ENCODE results near the gene PLPP4. TPM values are rescaled to one million over a fixed set of nuclear protein-coding genes. Genes with fewer than 3 reads are reported as not detected.

PLPP4 gene
- total and polyA plus RNA-seq, 2 donors (not counting 3 experiments of a cell fraction or from before 2014, with no cell fraction given) = 15.5 to 36.4 TPM

GRCh38 chr10:120453319-120453718 lies 3.7 kb upstream of the PLPP4 start:
- dilution Hi-C loops (cut with MboI; ENCODE audit: extremely low pct_ligation_motif_present, low sequenced_read_pairs) (no loop called here), intact Hi-C loops (cut with micrococcal nuclease) (no loop called here)
- CTCF ChIA-PET = interaction anchor here (1.3 to 1.5 kb wide), 2 partner anchors 11 to 30 kb away, joined by 8 to 10 read pairs; no protein-coding TSS in a partner anchor
- DNase-seq (ENCODE audit: low read depth, low spot score) (no peak), FAIRE-seq (no peak)
- BruUV-seq (replicated peaks) = no TSS peak
- no peaks in the 10 kb centered on the region for H3K9me1 ChIP-seq (replicated peaks; ENCODE audit: control insufficient read depth, extremely low read depth, insufficient read depth, low read length)
- H3K4me1 ChIP-seq (ENCODE audit: control insufficient read depth, extremely low read depth, insufficient read depth, low read length) = peaks cover 10% of the 10 kb centered on the region
- no peak overlapping the region for H2AFZ ChIP-seq (ENCODE audit: low read depth, low read length)
- POLR2A ChIA-PET = no interaction called here
- no peaks in the 10 kb centered on the region for H4K20me1 ChIP-seq (replicated peaks; ENCODE audit: control insufficient read depth, extremely low read depth, insufficient read depth, low read length)
- H3K4me3 ChIP-seq (replicated peaks in 1 of 3; ENCODE audit: insufficient read depth in 1 of 3, low read depth in 1 of 3, low read length in 3 of 3) = no peak overlapping the region
- no peaks in the 10 kb centered on the region for H3K9me3 ChIP-seq (replicated peaks; ENCODE audit: control insufficient read depth, insufficient read depth, low read length)
- H3K27me3 ChIP-seq (ENCODE audit: control insufficient read depth in 2 of 2, insufficient read depth in 2 of 2, low read length in 2 of 2) = peaks cover 0 to 3% of the 10 kb centered on the region in 2 experiments
- H3K27ac ChIP-seq (ENCODE audit: insufficient read depth, low read depth, low read length) = no peak overlapping the region
- peaks cover 8% of the 10 kb centered on the region for H3K79me2 ChIP-seq (ENCODE audit: control insufficient read depth, insufficient read depth, low read length)
- H3K4me2 ChIP-seq (ENCODE audit: insufficient read depth, low read length) = no peak overlapping the region
- no peaks in the 10 kb centered on the region for H3K36me3 ChIP-seq (ENCODE audit: control insufficient read depth in 2 of 2, extremely low read depth in 1 of 2, insufficient read depth in 2 of 2, low read length in 2 of 2)
- no peak for TF ChIP-seq POLR2A (IDR thresholded peaks at IDR 0.05; ENCODE audit: low read depth, low read length)
- no peak for TF ChIP-seq MYC (IDR thresholded peaks at IDR 0.05; ENCODE audit: low read depth, low read length)
- TF ChIP-seq FOS (IDR thresholded peaks at IDR 0.05; ENCODE audit: borderline replicate concordance, insufficient read depth, low read length) = no peak
- no peak for TF ChIP-seq MAX (IDR thresholded peaks at IDR 0.05; ENCODE audit: insufficient read depth, insufficient read length)
- TF ChIP-seq GATA2 (IDR thresholded peaks at IDR 0.05; ENCODE audit: insufficient read depth, insufficient read length, low read depth, low read length) = no peak
- TF ChIP-seq EZH2 (IDR thresholded peaks at IDR 0.05; ENCODE audit: borderline replicate concordance, low read depth, low read length, severe bottlenecking) = no peak
- no peak for TF ChIP-seq JUN (IDR thresholded peaks at IDR 0.05; ENCODE audit: borderline replicate concordance, insufficient read depth, insufficient read length, low read depth)
- no peak for TF ChIP-seq CTCF (IDR thresholded peaks at IDR 0.05; ENCODE audit: extremely low read depth in 1 of 2, insufficient read depth in 1 of 2, low read depth in 1 of 2, low read length in 2 of 2)
- TF ChIP-seq POLR2AphosphoS5 (IDR thresholded peaks at IDR 0.05; ENCODE audit: insufficient read depth, low read depth, low read length) = no peak
- no peak overlapping the region for H3K9ac ChIP-seq (replicated peaks; ENCODE audit: extremely low read depth, insufficient read depth, low read length)
